SK-N-SH (cell line): ENCODE data around the gene SMARCD3. TPM values are rescaled to one million over a fixed set of nuclear protein-coding genes. Genes with fewer than 3 reads are reported as not detected.

ENCODE experiments used
- CTCF ChIA-PET: fragments of 300-600, 350-600 bp; formaldehyde crosslinking; extraction: SDS; loops from one replicate; lab custom pipeline; 2021; lab: Yijun Ruan, JAX
- POLR2A ChIA-PET: fragments of 350-600 bp; sonication (Branson Sonifier 250); formaldehyde crosslinking; extraction: SDS; loops from one replicate; lab custom pipeline; 2020; ENCODE audit warnings: antibody characterized with exemption, inconsistent platforms; lab: Yijun Ruan, JAX
- DNase-seq: peaks from one replicate; pipeline ENCODE4 v3.0.0; 2012
- H2AFZ ChIP-seq: fragments of 200-600 bp; sonication (generic); 2 replicates; pipeline ENCODE4 v1.8.1; 2016; ENCODE audit warnings: antibody characterized with exemption, mild to moderate bottlenecking, low read depth
- H3F3A ChIP-seq: fragments of 200-600 bp; sonication (generic); replicated peaks from 2 replicates; pipeline ENCODE3; 2016; ENCODE audit warnings: antibody characterized with exemption, mild to moderate bottlenecking; ENCODE audit not compliant: insufficient read depth
- H3K27ac ChIP-seq, 2 experiments: fragments of 200-500 bp in 1 of 2; fragments of 200-600 bp in 1 of 2; sonication (Bioruptor generic) in 1 of 2; sonication (generic), shearing (Covaris generic) in 1 of 2; 2 replicates each; pipeline versions ENCODE4 v1.5.1 to v1.6.1; 2014 to 2016; ENCODE audit warnings: low read depth in 2 of 2, inconsistent platforms in 1 of 2, low read length in 1 of 2, mild to moderate bottlenecking in 1 of 2, mixed read lengths in 1 of 2
- H3K27me3 ChIP-seq: fragments of 200-600 bp; sonication (generic), shearing (Covaris generic); 2 replicates; pipeline ENCODE4 v1.6.1; 2016; ENCODE audit warnings: mixed run types; ENCODE audit not compliant: insufficient read depth
- H3K36me3 ChIP-seq, 2 experiments: fragments of 200-500 bp in 1 of 2; fragments of 200-600 bp in 1 of 2; sonication (Bioruptor generic) in 1 of 2; sonication (generic) in 1 of 2; replicated peaks in 1 of 2; 2 replicates each; pipeline versions ENCODE3 to v1.5.1; 2014 to 2016; ENCODE audit warnings: low read length in 1 of 2, mild to moderate bottlenecking in 1 of 2; ENCODE audit not compliant: insufficient read depth in 2 of 2, control insufficient read depth in 1 of 2
- H3K4me1 ChIP-seq, 2 experiments: fragments of 200-500 bp in 1 of 2; fragments of 200-600 bp in 1 of 2; sonication (Bioruptor generic) in 1 of 2; sonication (generic), shearing (Covaris generic) in 1 of 2; 2 replicates each; pipeline versions ENCODE4 v1.5.1 to v1.6.1; 2014 to 2016; ENCODE audit warnings: low read depth in 1 of 2, low read length in 1 of 2, mixed run types in 1 of 2; ENCODE audit not compliant: insufficient read depth in 2 of 2, control insufficient read depth in 1 of 2
- H3K4me2 ChIP-seq: fragments of 200-600 bp; sonication (generic), shearing (Covaris generic); 2 replicates; pipeline ENCODE4 v1.6.1; 2017; ENCODE audit warnings: mixed run types
- H3K4me3 ChIP-seq, 2 experiments: fragments of 200-500 bp in 1 of 2; fragments of 200-600 bp in 1 of 2; sonication (Bioruptor generic) in 1 of 2; sonication (generic), shearing (Covaris generic) in 1 of 2; 2 replicates each; pipeline versions ENCODE4 v1.5.1 to v1.8.1; 2014 to 2016; ENCODE audit warnings: low read depth in 2 of 2, inconsistent platforms in 1 of 2, low read length in 1 of 2, mild to moderate bottlenecking in 1 of 2, mixed read lengths in 1 of 2, moderate library complexity in 1 of 2
- H3K79me2 ChIP-seq: fragments of 200-600 bp; sonication (generic); 2 replicates; pipeline ENCODE4 v1.8.1; 2017; ENCODE audit warnings: mild to moderate bottlenecking; ENCODE audit not compliant: insufficient read depth
- H3K9ac ChIP-seq: fragments of 200-600 bp; sonication (generic); 2 replicates; pipeline ENCODE4 v1.6.1; 2017; ENCODE audit warnings: mixed run types
- H3K9me2 ChIP-seq: fragments of 200-600 bp; sonication (generic); 2 replicates; pipeline ENCODE4 v1.6.1; 2017; ENCODE audit warnings: mixed run types
- H3K9me3 ChIP-seq: fragments of 200-600 bp; sonication (generic); 2 replicates; pipeline ENCODE4 v1.6.1; 2017; ENCODE audit warnings: mixed run types, mild to moderate bottlenecking, moderate library complexity
- H4K20me1 ChIP-seq: fragments of 200-600 bp; sonication (generic); 2 replicates; pipeline ENCODE4 v1.6.1; 2017; ENCODE audit warnings: mild to moderate bottlenecking, mixed run types; ENCODE audit not compliant: insufficient read depth
- CHD2 ChIP-seq: fragments of 150-350 bp; IDR thresholded peaks from 2 replicates; pipeline ENCODE4 v1.6.1; 2018; ENCODE audit warnings: low read length; ENCODE audit not compliant: partially characterized antibody
- ELF1 ChIP-seq: IDR thresholded peaks from 2 replicates; pipeline ENCODE4 v1.4.0; 2012
- EP300 ChIP-seq, 2 experiments: IDR thresholded peaks; 2 replicates each; pipeline versions ENCODE4 v1.4.0 to v1.6.1; 2012; ENCODE audit warnings: borderline replicate concordance in 1 of 2, low read depth in 1 of 2, low read length in 1 of 2
- FOXJ3 ChIP-seq: sonication (generic); formaldehyde crosslinking; IDR thresholded peaks from 2 replicates; pipeline ENCODE4 v1.5.1; 2020; ENCODE audit warnings: mild to moderate bottlenecking, missing genetic modification reagents
- GATA2 ChIP-seq: sonication (generic); formaldehyde crosslinking; IDR thresholded peaks from 2 replicates; pipeline ENCODE4 v1.5.0; 2020; ENCODE audit warnings: mild to moderate bottlenecking, missing genetic modification reagents
- MEF2A ChIP-seq: IDR thresholded peaks from 2 replicates; pipeline ENCODE4 v1.4.0; 2012; ENCODE audit warnings: low read depth, borderline replicate concordance
- MXI1 ChIP-seq: IDR thresholded peaks from 2 replicates; pipeline ENCODE4 v1.6.1; 2012; ENCODE audit warnings: mild to moderate bottlenecking, low read depth, low read length, improper control_type of control experiment
- NFIC ChIP-seq: IDR thresholded peaks from 2 replicates; pipeline ENCODE4 v1.4.0; 2012; ENCODE audit warnings: borderline replicate concordance
- NRF1 ChIP-seq: IDR thresholded peaks from 2 replicates; pipeline ENCODE4 v1.6.1; 2012; ENCODE audit warnings: low read depth, mild to moderate bottlenecking, low read length
- PBX3 ChIP-seq: IDR thresholded peaks from 2 replicates; pipeline ENCODE4; 2012
- POLR2AphosphoS5 ChIP-seq: IDR thresholded peaks from 2 replicates; pipeline ENCODE4 v1.6.1; 2012; ENCODE audit warnings: low read depth, low read length
- RCOR1 ChIP-seq: fragments of 150-350 bp; IDR thresholded peaks from 2 replicates; pipeline ENCODE4 v1.6.1; 2017; ENCODE audit warnings: antibody characterized with exemption, low read length
- REST ChIP-seq: IDR thresholded peaks from 2 replicates; pipeline ENCODE4 v1.6.1; 2012; ENCODE audit warnings: mild to moderate bottlenecking, low read depth, low read length, moderate library complexity
- SIN3A ChIP-seq: IDR thresholded peaks from 2 replicates; pipeline ENCODE4 v1.6.1; 2012; ENCODE audit warnings: low read depth, mild to moderate bottlenecking, low read length, moderate library complexity, borderline replicate concordance
- SMC3 ChIP-seq: IDR thresholded peaks from 2 replicates; pipeline ENCODE4 v1.6.1; 2012; ENCODE audit warnings: low read depth, low read length, improper control_type of control experiment
- TAF1 ChIP-seq: IDR thresholded peaks from 2 replicates; pipeline ENCODE4 v1.6.1; 2012; ENCODE audit warnings: low read depth, mild to moderate bottlenecking, low read length, moderate library complexity, borderline replicate concordance
- YY1 ChIP-seq: IDR thresholded peaks from 2 replicates; pipeline ENCODE4 v1.4.0; 2012; ENCODE audit warnings: low read depth, mild to moderate bottlenecking
- WGBS: methylation state at CpG from one replicate; pipeline ENCODE4 v1.1.6; 2017; ENCODE audit warnings: low lambda C conversion rate; 5-methylcytosine and 5-hydroxymethylcytosine counted together
- polyA plus RNA-seq, 3 experiments: library from polyadenylated mRNA; depleted of rRNA; stranded (reverse); fragments of >200 nt; gene quantifications; 2 replicates each; pipeline ENCODE4 v1.2.3, GENCODE V29; 2012
- TF ChIP-seq, protein P1 (sequence below): IDR thresholded peaks from 2 replicates; pipeline ENCODE4 v1.4.0; 2012; ENCODE audit warnings: low read depth, borderline replicate concordance

The SMARCD3 gene
- polyA plus RNA-seq, 1 of the 3 experiments (the other 2 are of a cell fraction): 62.8 TPM

DNA sequence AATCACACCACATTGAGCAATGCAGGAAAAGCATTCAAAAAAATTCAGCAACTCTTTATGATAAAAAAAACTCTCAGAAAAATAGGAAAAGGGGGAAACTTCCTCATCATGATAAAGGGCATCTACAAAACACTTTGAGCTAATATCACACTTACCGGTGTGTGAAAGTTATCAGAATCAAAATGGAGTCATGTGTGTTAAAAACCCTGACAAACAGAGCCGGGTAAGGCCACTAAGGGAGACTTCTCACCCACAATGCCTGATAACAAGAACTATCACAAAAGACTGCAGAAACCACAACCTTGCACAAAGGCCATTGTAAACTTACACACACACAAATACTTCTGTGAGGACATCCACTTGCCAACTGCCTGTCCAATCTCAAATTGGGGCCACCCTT is 34.8 kb upstream of the SMARCD3 start:
- H3K9me2 ChIP-seq: no peaks in the 10 kb centered on the region
- H3K9me3 ChIP-seq: no peaks in the 10 kb centered on the region
- ChIA-PET CTCF (interaction anchor here (1.3 to 1.6 kb wide), 2 partner anchors 36 to 39 kb away, joined by 4 to 8 read pairs; no protein-coding TSS in a partner anchor), POLR2A (no interaction called here)
- H4K20me1 ChIP-seq: no peaks in the 10 kb centered on the region
- TF ChIP-seq NFIC (no peak), MEF2A (no peak), GATA2 (no peak), POLR2AphosphoS5 (no peak), MXI1 (no peak), RCOR1 (no peak), TAF1 (no peak), SMC3 (no peak), YY1 (no peak), NRF1 (no peak), EP300 (IDR thresholded peaks at IDR 0.05; ENCODE audit: borderline replicate concordance in 1 of 2, low read depth in 1 of 2, low read length in 1 of 2) (no peak), REST (no peak), ELF1 (no peak), SIN3A (no peak), CHD2 (no peak), PBX3 (no peak), FOXJ3 (CRISPR knock-in tag) (no peak)
- TF ChIP-seq, protein P1, sequence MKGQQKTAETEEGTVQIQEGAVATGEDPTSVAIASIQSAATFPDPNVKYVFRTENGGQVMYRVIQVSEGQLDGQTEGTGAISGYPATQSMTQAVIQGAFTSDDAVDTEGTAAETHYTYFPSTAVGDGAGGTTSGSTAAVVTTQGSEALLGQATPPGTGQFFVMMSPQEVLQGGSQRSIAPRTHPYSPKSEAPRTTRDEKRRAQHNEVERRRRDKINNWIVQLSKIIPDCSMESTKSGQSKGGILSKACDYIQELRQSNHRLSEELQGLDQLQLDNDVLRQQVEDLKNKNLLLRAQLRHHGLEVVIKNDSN: no peak
- no peaks in the 10 kb centered on the region for H3K4me1 ChIP-seq
- H3F3A ChIP-seq: peaks cover 7% of the 10 kb centered on the region
- WGBS: 66% methylated on average over 2 of the region's 2 CpGs
- H3K27ac ChIP-seq: no peak overlapping the region
- no peak overlapping the region for H3K4me2 ChIP-seq
- no peak for DNase-seq
- peaks cover 26% of the 10 kb centered on the region; the same call in 1 of the 2 replicates for H3K27me3 ChIP-seq
- no peaks in the 10 kb centered on the region for H3K36me3 ChIP-seq
- no peak overlapping the region for H3K9ac ChIP-seq
- H3K79me2 ChIP-seq: no peaks in the 10 kb centered on the region
- H3K4me3 ChIP-seq: no peak overlapping the region
- H2AFZ ChIP-seq: no peak overlapping the region
